ENCODE measurements around the gene SLC4A4.

The SLC4A4 gene

DNA sequence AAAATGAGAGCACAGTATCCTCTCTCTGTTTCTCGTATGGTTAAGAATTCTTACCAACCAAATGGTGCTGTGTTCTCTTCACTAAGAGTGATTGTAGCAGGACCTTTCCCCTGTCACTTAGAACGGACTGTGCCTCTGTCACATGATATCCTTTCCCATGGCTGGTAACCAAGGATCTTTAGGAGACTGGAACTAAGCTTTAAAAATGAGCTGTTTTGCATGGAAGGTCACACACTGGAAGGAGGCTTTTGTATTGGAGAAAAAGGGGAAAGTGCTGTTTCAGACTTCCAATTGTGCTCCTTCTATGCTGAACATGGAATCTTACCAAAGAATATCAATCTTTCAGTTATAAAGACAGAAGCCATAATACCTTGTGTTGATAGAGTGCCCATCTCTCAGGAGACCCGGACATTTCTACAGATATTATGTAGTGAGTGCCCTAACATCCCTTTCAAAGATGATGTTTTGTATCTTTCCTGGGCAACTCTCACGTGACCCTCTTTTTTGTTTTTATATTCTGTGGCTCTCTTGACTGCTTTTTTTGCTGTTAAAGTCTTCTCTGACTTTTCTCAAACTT is 148.6 kb downstream of the SLC4A4 start:
- H3K9me3 ChIP-seq (ENCODE audit: control insufficient read depth, insufficient read depth, low read length), result no peaks in the 10 kb centered on the region
- H3K36me3 ChIP-seq (ENCODE audit: insufficient read depth, low read length), result no peaks in the 10 kb centered on the region
- H3K9ac ChIP-seq (ENCODE audit: low read depth, low read length), result no peak overlapping the region
- H3K4me1 ChIP-seq (ENCODE audit: insufficient read depth, low read length), result no peaks in the 10 kb centered on the region

DNA sequence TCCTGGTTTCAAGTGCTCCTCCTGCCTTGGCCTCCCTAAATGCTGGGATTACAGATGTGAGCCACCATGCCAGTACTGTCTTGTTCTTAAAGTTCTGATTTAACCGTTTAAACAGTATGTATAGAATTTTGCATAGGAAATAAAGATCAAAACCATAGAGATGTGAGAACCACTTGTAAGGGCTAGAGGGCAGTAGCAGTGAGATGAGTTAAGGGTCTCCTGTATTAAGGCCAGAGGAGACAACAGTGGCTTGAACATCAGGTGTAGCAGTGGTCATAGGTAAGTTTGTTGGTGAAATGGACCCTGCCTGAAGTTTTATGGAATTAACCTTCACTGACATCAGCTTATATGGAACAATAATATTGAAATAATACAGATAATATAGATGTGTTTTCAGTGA is 155.7 kb downstream of the SLC4A4 start:
- Histone ChIP-seq H3K9me3 (ENCODE audit: control insufficient read depth, insufficient read depth, low read length) (no peaks in the 10 kb centered on the region), H3K9ac (ENCODE audit: low read depth, low read length) (no peak overlapping the region), H3K4me1 (ENCODE audit: insufficient read depth, low read length) (no peaks in the 10 kb centered on the region), H3K36me3 (ENCODE audit: insufficient read depth, low read length) (no peaks in the 10 kb centered on the region)

DNA sequence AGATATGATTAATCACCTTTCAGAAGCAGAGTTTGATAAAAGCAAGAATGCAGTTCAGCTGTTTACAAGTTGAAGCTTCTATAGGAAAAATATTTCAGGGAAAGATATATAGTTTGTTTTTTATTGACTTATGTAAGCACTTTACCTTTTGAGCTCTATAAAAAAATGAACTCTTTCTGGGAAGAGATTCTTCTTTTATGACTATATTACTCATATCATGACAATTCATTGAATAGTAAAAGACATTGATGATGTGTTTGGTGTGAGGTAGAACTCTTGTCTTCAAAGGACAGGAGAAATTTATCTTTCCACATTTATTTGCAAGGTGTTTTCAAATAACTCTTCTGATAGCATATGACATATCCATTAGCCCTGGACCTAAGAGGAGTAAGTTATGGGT is 156.6 kb downstream of the SLC4A4 start:
- Histone ChIP-seq H3K4me1 (ENCODE audit: insufficient read depth, low read length) (no peaks in the 10 kb centered on the region), H3K36me3 (ENCODE audit: insufficient read depth, low read length) (no peaks in the 10 kb centered on the region), H3K9me3 (ENCODE audit: control insufficient read depth, insufficient read depth, low read length) (no peaks in the 10 kb centered on the region), H3K9ac (ENCODE audit: low read depth, low read length) (no peak overlapping the region)

DNA sequence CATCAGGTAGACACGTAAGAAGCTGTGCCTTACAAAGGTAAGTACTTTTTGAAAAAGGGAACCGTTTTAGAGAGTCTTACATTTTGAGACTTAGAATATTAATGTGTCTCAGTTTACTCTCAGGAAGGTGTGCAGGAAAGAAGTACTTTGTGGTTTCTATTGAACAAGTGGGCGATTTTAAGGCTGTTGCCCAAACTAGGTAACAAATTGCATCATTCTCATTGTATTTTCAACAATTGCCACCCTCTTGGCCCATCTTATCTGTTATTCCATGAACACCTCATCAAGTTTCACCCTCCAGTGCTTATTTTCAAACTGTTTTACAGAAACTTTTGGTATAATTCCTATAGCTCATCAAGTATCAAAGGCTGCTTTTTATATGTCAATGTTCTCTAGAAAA is 158.3 kb downstream of the SLC4A4 start:
- H3K9me3 ChIP-seq (ENCODE audit: control insufficient read depth, insufficient read depth, low read length), result no peaks in the 10 kb centered on the region
- no peaks in the 10 kb centered on the region for H3K4me1 ChIP-seq (ENCODE audit: insufficient read depth, low read length)
- H3K9ac ChIP-seq (ENCODE audit: low read depth, low read length), result no peak overlapping the region
- H3K36me3 ChIP-seq (ENCODE audit: insufficient read depth, low read length), result no peaks in the 10 kb centered on the region

DNA sequence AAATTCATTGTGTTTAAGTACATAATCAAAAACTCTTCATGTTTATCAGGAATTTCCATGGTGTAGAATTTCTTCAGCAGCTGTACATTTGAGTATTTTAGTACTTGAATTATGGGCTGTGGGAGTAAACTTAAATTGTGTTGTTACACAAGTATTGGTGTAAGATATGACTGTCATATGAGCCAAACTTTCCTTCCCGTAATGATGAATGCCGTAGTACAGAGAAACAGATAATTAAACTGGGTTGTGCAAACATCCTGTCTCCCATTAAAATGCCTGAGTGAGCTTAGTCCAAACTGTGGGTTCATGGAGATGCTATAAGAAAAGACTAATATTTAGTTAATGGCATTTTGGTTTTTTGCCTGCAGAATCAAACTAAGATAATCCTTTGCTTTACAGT is 159.2 kb downstream of the SLC4A4 start:
- Histone ChIP-seq H3K36me3 (ENCODE audit: insufficient read depth, low read length) (no peaks in the 10 kb centered on the region), H3K9me3 (ENCODE audit: control insufficient read depth, insufficient read depth, low read length) (no peaks in the 10 kb centered on the region), H3K9ac (ENCODE audit: low read depth, low read length) (no peak overlapping the region), H3K4me1 (ENCODE audit: insufficient read depth, low read length) (no peaks in the 10 kb centered on the region)

DNA sequence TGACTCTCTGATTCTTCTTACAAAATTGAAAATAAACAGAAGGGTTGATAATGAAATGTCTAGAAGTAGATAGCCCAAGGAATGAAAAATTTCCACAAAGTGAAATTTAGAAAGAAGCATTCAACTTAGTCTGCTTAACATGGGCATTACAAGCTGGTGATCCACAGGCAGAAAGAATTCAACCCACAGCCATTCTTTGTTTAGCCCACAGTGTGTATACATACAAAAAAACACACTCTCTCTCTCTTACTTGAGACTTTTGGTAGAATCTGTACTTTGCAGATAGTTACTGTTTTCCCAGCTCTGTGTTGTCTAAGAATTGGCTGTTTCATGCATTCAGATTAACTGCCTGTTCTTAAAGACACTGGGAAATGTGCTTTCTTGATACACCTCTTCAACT is 159.8 kb downstream of the SLC4A4 start:
- Histone ChIP-seq H3K9ac (ENCODE audit: low read depth, low read length) (no peak overlapping the region), H3K36me3 (ENCODE audit: insufficient read depth, low read length) (no peaks in the 10 kb centered on the region), H3K9me3 (ENCODE audit: control insufficient read depth, insufficient read depth, low read length) (no peaks in the 10 kb centered on the region), H3K4me1 (ENCODE audit: insufficient read depth, low read length) (no peaks in the 10 kb centered on the region)

DNA sequence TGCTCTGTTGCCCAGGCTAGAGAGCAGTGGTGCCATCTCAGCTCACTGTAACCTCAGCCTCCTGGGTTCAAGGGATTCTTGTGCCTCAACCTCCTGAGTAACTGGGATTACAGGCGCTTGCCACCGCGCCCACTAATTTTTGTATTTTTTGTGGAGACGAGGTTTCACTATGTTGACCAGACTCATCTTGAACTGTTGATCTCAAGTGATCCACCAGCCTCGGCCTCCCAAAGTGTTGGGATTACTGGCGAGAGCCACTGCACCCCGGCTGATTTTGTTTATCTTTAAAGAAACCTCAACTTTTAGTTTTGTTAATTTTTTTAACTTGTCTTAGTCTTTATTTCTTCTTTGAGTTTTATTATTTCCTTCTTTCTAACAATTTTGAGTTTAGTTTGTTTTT is 163.2 kb downstream of the SLC4A4 start:
- Histone ChIP-seq H3K4me1 (ENCODE audit: insufficient read depth, low read length) (no peaks in the 10 kb centered on the region), H3K9ac (ENCODE audit: low read depth, low read length) (no peak overlapping the region), H3K9me3 (ENCODE audit: control insufficient read depth, insufficient read depth, low read length) (no peaks in the 10 kb centered on the region), H3K36me3 (ENCODE audit: insufficient read depth, low read length) (no peaks in the 10 kb centered on the region)

DNA sequence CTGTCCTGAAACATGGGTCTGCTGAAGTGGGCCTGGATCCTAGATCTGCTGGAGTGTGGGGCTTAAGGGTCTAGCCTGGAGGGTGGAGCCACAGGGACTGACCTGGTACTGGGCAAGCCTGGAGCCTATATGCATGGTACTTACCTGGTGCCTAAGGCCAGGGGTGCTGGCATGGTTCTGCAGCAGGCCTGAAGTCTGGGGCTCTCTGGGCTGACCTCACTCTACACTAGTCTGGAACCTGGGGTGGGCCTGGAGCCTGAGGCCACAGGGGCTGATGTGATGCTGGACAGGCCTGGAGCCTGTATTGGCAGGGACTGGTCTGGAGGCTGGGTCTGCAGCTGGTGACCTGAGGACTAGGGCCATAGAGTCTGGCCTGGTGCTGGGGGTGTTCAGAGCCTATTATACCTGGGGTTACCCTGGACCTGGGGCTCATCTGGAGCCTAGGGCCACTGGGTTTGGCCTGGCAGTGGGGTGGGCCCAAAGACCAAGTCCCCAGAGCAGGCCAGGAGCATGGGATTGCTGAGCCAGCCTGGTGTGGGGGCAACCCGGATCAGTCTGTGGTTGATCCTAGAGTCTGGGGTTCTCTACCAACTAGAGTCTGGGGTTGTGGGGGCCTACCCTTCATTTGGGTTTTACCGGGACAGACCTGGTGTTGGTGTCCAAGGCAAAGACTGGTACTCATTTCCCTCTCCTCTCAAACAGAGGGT is 179.6 kb downstream of the SLC4A4 start:
- Histone ChIP-seq H3K9me3 (ENCODE audit: control insufficient read depth, insufficient read depth, low read length) (peaks cover 7% of the 10 kb centered on the region), H3K36me3 (ENCODE audit: insufficient read depth, low read length) (no peaks in the 10 kb centered on the region), H3K4me1 (ENCODE audit: insufficient read depth, low read length) (no peaks in the 10 kb centered on the region), H3K9ac (ENCODE audit: low read depth, low read length) (no peak overlapping the region)

DNA sequence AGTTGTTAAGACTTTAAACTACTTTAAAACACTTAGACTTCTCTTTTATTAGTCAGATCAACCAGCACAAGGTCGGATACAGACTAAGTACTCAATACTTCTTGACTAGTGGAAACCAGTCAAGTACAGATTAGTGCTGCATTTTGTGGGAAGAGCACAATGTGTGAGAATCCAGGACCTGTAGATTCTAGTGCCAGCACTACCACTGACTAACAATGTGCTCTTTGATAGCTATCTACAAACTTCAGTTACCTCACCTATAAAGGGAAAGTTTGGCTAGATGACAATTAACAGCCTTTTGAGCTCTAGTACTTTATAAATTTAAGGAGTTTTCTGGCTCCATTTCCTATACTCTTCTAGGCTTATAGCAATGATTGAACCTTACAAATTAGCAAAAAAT is 181.5 kb downstream of the SLC4A4 start:
- H3K36me3 ChIP-seq (ENCODE audit: insufficient read depth, low read length), result no peaks in the 10 kb centered on the region
- H3K4me1 ChIP-seq (ENCODE audit: insufficient read depth, low read length), result no peaks in the 10 kb centered on the region
- peaks cover 7% of the 10 kb centered on the region for H3K9me3 ChIP-seq (ENCODE audit: control insufficient read depth, insufficient read depth, low read length)
- H3K9ac ChIP-seq (ENCODE audit: low read depth, low read length), result no peak overlapping the region

DNA sequence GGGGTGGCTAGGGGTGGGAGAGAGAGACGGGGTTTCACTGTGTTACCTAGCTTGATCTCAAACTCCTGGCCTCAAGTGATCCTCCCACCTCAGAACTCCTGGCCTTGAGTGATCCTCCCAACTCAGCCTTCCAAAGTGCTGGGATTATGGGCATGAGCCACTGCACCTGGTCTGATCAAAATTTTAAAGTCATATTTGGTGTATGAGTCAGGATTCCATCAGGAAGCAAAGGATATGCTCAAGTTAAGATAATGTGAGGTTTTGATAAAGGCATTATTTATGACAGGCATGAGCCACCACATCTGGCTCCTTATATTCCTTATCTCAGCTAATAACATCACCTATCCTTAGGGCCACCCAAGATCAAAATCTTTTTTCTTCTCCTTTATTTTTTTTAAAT is 182.0 kb downstream of the SLC4A4 start:
- Histone ChIP-seq H3K4me1 (ENCODE audit: insufficient read depth, low read length) (no peaks in the 10 kb centered on the region), H3K36me3 (ENCODE audit: insufficient read depth, low read length) (no peaks in the 10 kb centered on the region), H3K9me3 (ENCODE audit: control insufficient read depth, insufficient read depth, low read length) (peaks cover 7% of the 10 kb centered on the region), H3K9ac (ENCODE audit: low read depth, low read length) (no peak overlapping the region)

DNA sequence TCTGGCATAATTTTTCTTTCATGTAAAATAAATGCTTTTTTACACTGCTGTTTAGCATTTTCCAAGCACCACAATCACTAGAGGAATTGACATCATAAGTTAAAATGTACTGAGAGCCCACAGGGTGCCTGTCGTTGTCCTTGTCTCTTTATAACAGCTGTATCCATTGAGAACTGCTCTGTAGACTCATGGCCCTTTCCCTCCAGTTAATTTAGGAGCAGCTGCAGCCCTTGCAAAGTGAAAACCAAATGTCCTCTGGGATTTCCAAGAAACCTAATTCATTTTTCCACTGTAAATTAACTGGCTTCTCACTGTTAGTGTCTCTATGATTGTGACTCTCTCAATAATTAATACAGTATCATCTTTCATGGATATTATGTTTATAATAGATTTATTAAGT is 185.9 kb downstream of the SLC4A4 start:
- Histone ChIP-seq H3K36me3 (ENCODE audit: insufficient read depth, low read length) (no peaks in the 10 kb centered on the region), H3K9me3 (ENCODE audit: control insufficient read depth, insufficient read depth, low read length) (no peaks in the 10 kb centered on the region), H3K9ac (ENCODE audit: low read depth, low read length) (no peak overlapping the region), H3K4me1 (ENCODE audit: insufficient read depth, low read length) (no peaks in the 10 kb centered on the region)

DNA sequence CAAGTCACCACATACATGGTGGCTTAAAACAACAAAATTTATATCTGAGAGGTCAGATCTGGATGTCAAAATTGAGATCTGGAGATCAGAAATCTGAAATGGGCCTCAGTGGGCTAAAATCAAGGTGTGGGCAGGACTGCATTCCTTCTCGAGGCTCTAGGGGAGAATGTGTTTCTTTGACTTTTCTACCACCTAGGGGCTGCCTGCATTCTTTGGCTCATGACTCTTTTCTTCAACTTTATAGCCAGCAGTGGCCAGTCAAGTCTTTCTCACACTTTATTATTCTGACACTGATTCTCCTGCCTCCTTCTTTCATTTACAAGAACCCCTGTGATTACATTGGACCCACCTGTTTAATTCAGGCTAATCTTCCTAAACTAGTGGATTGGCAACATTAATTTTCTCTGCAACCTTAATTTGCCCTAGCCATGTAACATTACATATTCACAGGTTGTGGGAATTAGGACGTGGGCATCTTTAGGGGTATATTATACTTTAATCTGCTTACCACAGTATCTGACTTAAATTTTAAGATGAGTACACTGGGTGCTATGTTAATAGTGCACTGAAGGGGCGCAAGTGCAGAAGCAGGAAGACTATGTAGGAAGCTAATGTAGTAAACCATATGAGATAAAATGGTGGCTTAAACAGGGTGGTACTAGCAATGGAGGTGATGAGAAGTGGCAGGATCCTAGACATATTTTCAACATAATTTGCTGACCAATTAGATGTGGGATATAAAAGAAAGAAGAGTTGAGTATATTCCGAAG is 188.0 kb downstream of the SLC4A4 start:
- H3K9me3 ChIP-seq (ENCODE audit: control insufficient read depth, insufficient read depth, low read length), result no peaks in the 10 kb centered on the region

DNA sequence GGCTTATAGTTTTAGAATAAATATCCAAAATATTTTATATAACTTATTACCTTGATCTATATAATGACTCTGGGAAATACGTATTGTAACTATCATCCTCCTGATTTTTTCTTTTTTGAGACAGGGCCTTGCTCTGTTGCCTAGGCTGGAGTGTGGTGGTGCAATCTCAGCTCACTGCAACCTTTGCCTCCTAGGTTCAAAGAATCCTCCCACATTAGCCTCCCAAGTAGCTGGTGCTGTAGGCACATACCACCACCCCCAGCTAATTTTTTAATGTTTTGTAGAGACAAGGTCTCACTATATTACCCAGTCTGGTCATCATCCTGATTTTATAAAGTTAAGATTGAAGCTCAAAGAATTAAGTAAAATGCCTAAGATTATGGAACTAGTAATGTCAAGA is 193.6 kb downstream of the SLC4A4 start:
- Histone ChIP-seq H3K9ac (ENCODE audit: low read depth, low read length) (no peak overlapping the region), H3K9me3 (ENCODE audit: control insufficient read depth, insufficient read depth, low read length) (no peaks in the 10 kb centered on the region), H3K4me1 (ENCODE audit: insufficient read depth, low read length) (no peaks in the 10 kb centered on the region), H3K36me3 (ENCODE audit: insufficient read depth, low read length) (no peaks in the 10 kb centered on the region)

More for the DNA sequence above, 188.0 kb downstream of the SLC4A4 start:
- Histone ChIP-seq H3K9ac (ENCODE audit: low read depth, low read length) (no peak overlapping the region), H3K4me1 (ENCODE audit: insufficient read depth, low read length) (no peaks in the 10 kb centered on the region), H3K36me3 (ENCODE audit: insufficient read depth, low read length) (no peaks in the 10 kb centered on the region)

DNA sequence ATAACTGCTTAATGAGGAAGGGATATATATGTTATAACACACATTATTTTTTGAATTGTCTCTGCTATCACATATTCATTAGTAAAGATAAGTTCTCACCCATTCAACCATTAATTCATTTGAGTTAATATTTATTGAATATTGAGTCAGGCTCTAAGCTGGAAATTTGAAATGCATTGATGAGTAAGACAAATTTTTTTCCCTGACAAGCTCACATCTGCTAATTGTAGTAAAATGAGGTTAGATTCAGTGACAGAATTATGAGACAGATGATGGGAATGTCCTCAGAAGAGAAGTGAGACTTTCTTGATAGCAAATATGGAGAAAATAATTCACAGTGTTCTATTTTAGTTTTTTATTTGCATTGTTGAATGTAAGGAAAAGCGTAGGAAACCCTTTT is 194.3 kb downstream of the SLC4A4 start:
- Histone ChIP-seq H3K9me3 (ENCODE audit: control insufficient read depth, insufficient read depth, low read length) (no peaks in the 10 kb centered on the region), H3K4me1 (ENCODE audit: insufficient read depth, low read length) (no peaks in the 10 kb centered on the region), H3K36me3 (ENCODE audit: insufficient read depth, low read length) (no peaks in the 10 kb centered on the region), H3K9ac (ENCODE audit: low read depth, low read length) (no peak overlapping the region)

DNA sequence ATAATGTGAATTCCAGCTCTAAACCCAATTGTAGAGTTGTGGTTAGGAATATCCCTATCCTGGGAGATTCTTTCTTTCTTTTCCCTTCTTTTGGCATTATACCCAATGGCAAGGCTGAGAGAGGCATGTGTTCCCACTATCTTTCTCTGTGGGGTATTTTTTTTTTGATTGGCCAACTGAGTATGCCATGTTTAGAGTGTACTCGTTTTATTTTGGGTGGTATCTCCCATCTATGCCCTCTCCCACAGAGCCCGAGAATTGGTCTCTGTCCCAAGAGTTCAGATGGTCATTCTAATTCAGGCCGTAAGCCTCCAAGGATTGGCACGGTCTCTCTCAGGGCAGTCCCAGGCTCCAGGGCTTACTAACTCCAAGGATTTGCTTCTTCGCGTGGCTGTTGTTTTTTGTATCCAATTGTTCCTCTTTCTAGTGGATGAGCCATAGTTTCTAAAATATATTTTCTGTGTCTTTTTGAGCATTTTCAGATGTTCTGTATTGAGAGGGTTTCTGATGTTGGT is 198.8 kb downstream of the SLC4A4 start:
- Histone ChIP-seq H3K36me3 (ENCODE audit: insufficient read depth, low read length) (no peaks in the 10 kb centered on the region), H3K9ac (ENCODE audit: low read depth, low read length) (no peak overlapping the region), H3K9me3 (ENCODE audit: control insufficient read depth, insufficient read depth, low read length) (no peaks in the 10 kb centered on the region), H3K4me1 (ENCODE audit: insufficient read depth, low read length) (no peaks in the 10 kb centered on the region)

Measured in ES-I3 (cell line).